ENCODE data around the gene MOGAT1.
"Not testable (repeated sequence)": the region's sequence is repeated elsewhere in the genome, so short reads cannot be mapped to it uniquely, and the experiment has no call there.

MOGAT1 gene

GRCh38 chr2:222752746-222753145 lies 81.3 kb downstream of the MOGAT1 start:
- Histone ChIP-seq H3K27me3 (ENCODE audit: low read length) (no peaks in the 10 kb centered on the region), H3K4me3 (ENCODE audit: insufficient read depth, low read length, poor library complexity, severe bottlenecking) (no peak overlapping the region), H2AFZ (ENCODE audit: low read depth, low read length, severe bottlenecking) (no peak overlapping the region), H3K79me2 (ENCODE audit: insufficient read depth, low read length) (no peaks in the 10 kb centered on the region), H4K20me1 (ENCODE audit: low read depth, low read length) (no peaks in the 10 kb centered on the region), H3K4me2 (ENCODE audit: low read depth, low read length, poor library complexity, severe bottlenecking) (no peak overlapping the region), H3K27ac (ENCODE audit: low read depth, low read length) (no peak overlapping the region), H3K9me2 (replicated peaks; ENCODE audit: insufficient read depth, low read length) (no peaks in the 10 kb centered on the region), H3K9me3 (ENCODE audit: insufficient read depth, low read length) (no peaks in the 10 kb centered on the region), H3F3A (ENCODE audit: insufficient read depth) (no peaks in the 10 kb centered on the region), H3K36me3 (ENCODE audit: low read length) (no peaks in the 10 kb centered on the region), H3K9ac (ENCODE audit: low read length) (no peak overlapping the region)
- TF ChIP-seq EZH2phosphoT487 (conservative IDR thresholded peaks at IDR 0.05; ENCODE audit: low read length), result no peak
- no peak for TF ChIP-seq CTCF (IDR thresholded peaks at IDR 0.05; ENCODE audit: insufficient read depth, low read length, poor library complexity, severe bottlenecking)

- Histone ChIP-seq H3K27ac (ENCODE audit: low read depth, low read length) (no peak overlapping the region), H3K36me3 (ENCODE audit: low read length) (no peaks in the 10 kb centered on the region), H3K4me2 (ENCODE audit: low read depth, low read length, poor library complexity, severe bottlenecking) (no peak overlapping the region), H3F3A (ENCODE audit: insufficient read depth) (no peaks in the 10 kb centered on the region), H2AFZ (ENCODE audit: low read depth, low read length, severe bottlenecking) (no peak overlapping the region), H4K20me1 (ENCODE audit: low read depth, low read length) (no peaks in the 10 kb centered on the region), H3K27me3 (ENCODE audit: low read length) (no peaks in the 10 kb centered on the region), H3K9me3 (ENCODE audit: insufficient read depth, low read length) (no peaks in the 10 kb centered on the region), H3K4me3 (ENCODE audit: insufficient read depth, low read length, poor library complexity, severe bottlenecking) (no peak overlapping the region), H3K9ac (ENCODE audit: low read length) (no peak overlapping the region), H3K79me2 (ENCODE audit: insufficient read depth, low read length) (no peaks in the 10 kb centered on the region), H3K9me2 (replicated peaks; ENCODE audit: insufficient read depth, low read length) (no peaks in the 10 kb centered on the region)
- no peak for TF ChIP-seq CTCF (IDR thresholded peaks at IDR 0.05; ENCODE audit: insufficient read depth, low read length, poor library complexity, severe bottlenecking)
- no peak for TF ChIP-seq EZH2phosphoT487 (conservative IDR thresholded peaks at IDR 0.05; ENCODE audit: low read length)
Observed at GRCh38 chr2:222753251-222753824, 81.9 kb downstream of the MOGAT1 start.

- Histone ChIP-seq H3K9me3 (ENCODE audit: insufficient read depth, low read length) (no peaks in the 10 kb centered on the region), H3K79me2 (ENCODE audit: insufficient read depth, low read length) (no peaks in the 10 kb centered on the region), H3K9ac (ENCODE audit: low read length) (no peak overlapping the region), H4K20me1 (ENCODE audit: low read depth, low read length) (no peaks in the 10 kb centered on the region), H3K4me3 (ENCODE audit: insufficient read depth, low read length, poor library complexity, severe bottlenecking) (no peak overlapping the region), H2AFZ (ENCODE audit: low read depth, low read length, severe bottlenecking) (no peak overlapping the region), H3K36me3 (ENCODE audit: low read length) (no peaks in the 10 kb centered on the region), H3K4me2 (ENCODE audit: low read depth, low read length, poor library complexity, severe bottlenecking) (no peak overlapping the region), H3K9me2 (replicated peaks; ENCODE audit: insufficient read depth, low read length) (no peaks in the 10 kb centered on the region), H3K27ac (ENCODE audit: low read depth, low read length) (no peak overlapping the region), H3K27me3 (ENCODE audit: low read length) (no peaks in the 10 kb centered on the region), H3F3A (ENCODE audit: insufficient read depth) (no peaks in the 10 kb centered on the region)
- TF ChIP-seq CTCF (IDR thresholded peaks at IDR 0.05; ENCODE audit: insufficient read depth, low read length, poor library complexity, severe bottlenecking) (no peak), EZH2phosphoT487 (conservative IDR thresholded peaks at IDR 0.05; ENCODE audit: low read length) (no peak)
Observed at GRCh38 chr2:222754324-222754930, 83.0 kb downstream of the MOGAT1 start.

- not testable (repeated sequence) for H3K36me3 ChIP-seq (ENCODE audit: low read length); H3K9me2 ChIP-seq (replicated peaks; ENCODE audit: insufficient read depth, low read length); H3K27me3 ChIP-seq (ENCODE audit: low read length); H3K9ac ChIP-seq (ENCODE audit: low read length); H3K27ac ChIP-seq (ENCODE audit: low read depth, low read length); H3K4me3 ChIP-seq (ENCODE audit: insufficient read depth, low read length, poor library complexity, severe bottlenecking); H2AFZ ChIP-seq (ENCODE audit: low read depth, low read length, severe bottlenecking); H4K20me1 ChIP-seq (ENCODE audit: low read depth, low read length); H3F3A ChIP-seq (ENCODE audit: insufficient read depth); H3K79me2 ChIP-seq (ENCODE audit: insufficient read depth, low read length); H3K4me2 ChIP-seq (ENCODE audit: low read depth, low read length, poor library complexity, severe bottlenecking); H3K9me3 ChIP-seq (ENCODE audit: insufficient read depth, low read length)
Observed at GRCh38 chr2:222755593-222755992, 84.1 kb downstream of the MOGAT1 start.

Measured in SU-DHL-6 (cell line).